GM19467 (cell line): ENCODE results near the gene CASP6.

Experiments
- ATAC-seq: cut with Tn5 transposase; IDR thresholded peaks from one replicate; pipeline ENCODE4 v1.9.1; 2021; ENCODE audit warnings: mild to moderate bottlenecking, moderate library complexity; ENCODE audit not compliant: unreplicated experiment

The CASP6 gene

GRCh38 chr4:109673303-109673702, 29.9 kb downstream of the CASP6 start:
- no peak for ATAC-seq

- ATAC-seq, result no peak
Observed at GRCh38 chr4:109672169-109672930, 30.9 kb downstream of the CASP6 start.

GRCh38 chr4:109671350-109671749, 31.9 kb downstream of the CASP6 start:
- no peak for ATAC-seq

GRCh38 chr4:109665783-109666485, 37.3 kb downstream of the CASP6 start:
- no peak for ATAC-seq

GRCh38 chr4:109662771-109663170, 40.5 kb downstream of the CASP6 start:
- ATAC-seq, result no peak

GRCh38 chr4:109662116-109662515, 41.1 kb downstream of the CASP6 start:
- no peak for ATAC-seq

- ATAC-seq, result no peak
Observed at GRCh38 chr4:109658871-109659410, 44.3 kb downstream of the CASP6 start.

- no peak for ATAC-seq
Observed at GRCh38 chr4:109657854-109658418, 45.3 kb downstream of the CASP6 start.

- ATAC-seq, result no peak
Observed at GRCh38 chr4:109655396-109655795, 47.8 kb downstream of the CASP6 start.

- peak; percentile 81 for ATAC-seq
Observed at GRCh38 chr4:109649872-109650271, 53.4 kb downstream of the CASP6 start.

GRCh38 chr4:109648997-109649575, 54.2 kb downstream of the CASP6 start:
- no peak for ATAC-seq

- peak; percentile 50 for ATAC-seq
Observed at GRCh38 chr4:109648266-109648996, 54.8 kb downstream of the CASP6 start.

GRCh38 chr4:109645874-109646710, 57.2 kb downstream of the CASP6 start:
- ATAC-seq, result no peak

- ATAC-seq, result no peak
Observed at GRCh38 chr4:109640644-109641043, 62.6 kb downstream of the CASP6 start.
